Measurements from ENCODE around the gene NT5C3B. TPM values are rescaled to one million over a fixed set of nuclear protein-coding genes. Genes with fewer than 3 reads are reported as not detected.

Gene NT5C3B
- total RNA-seq, 2 experiments from 2014 or later: 0.16 to 12.1 TPM

DNA sequence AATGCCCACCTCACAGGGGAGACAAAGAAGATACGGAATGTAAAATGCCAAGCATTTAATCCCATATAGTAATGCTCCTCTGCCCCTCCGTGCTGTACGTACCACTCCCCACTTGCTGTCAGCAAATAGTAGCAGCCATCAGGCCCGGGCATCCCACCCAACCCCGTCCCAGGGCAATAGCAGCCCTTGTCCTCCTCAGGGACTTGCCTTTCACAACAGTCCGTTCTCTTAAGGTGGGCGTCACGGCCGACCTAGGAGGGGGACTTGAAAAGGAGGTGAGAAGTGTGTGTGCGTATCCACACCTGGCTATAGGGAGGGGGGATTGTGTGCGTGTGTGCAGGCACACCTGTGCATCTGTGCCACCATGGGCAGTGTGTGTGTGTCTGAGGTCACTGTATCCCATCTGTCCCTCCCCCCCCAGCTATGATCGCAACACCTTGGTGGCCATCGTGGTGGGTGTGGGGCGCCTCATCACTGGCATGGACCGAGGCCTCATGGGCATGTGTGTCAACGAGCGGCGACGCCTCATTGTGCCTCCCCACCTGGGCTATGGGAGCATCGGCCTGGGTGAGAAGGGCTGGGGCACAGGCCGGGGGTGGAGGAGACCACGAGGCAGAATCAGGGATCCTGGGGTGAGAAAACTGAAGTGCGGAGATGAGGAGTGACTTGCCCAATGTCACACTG is 19.3 kb downstream of the NT5C3B start:
- no peaks in the 10 kb centered on the region for H3K36me3 ChIP-seq (ENCODE audit: insufficient read depth, low read length)
- H3K9me3 ChIP-seq (ENCODE audit: low read length): no peaks in the 10 kb centered on the region
- DNase-seq (ENCODE audit: low spot score): no peak
- no TSS peak for BruUV-seq (replicated peaks)
- H3K79me2 ChIP-seq (ENCODE audit: insufficient read depth, low read depth, low read length): no peaks in the 10 kb centered on the region
- H4K20me1 ChIP-seq (ENCODE audit: insufficient read depth, low read length): no peaks in the 10 kb centered on the region
- ChIA-PET CTCF (ENCODE audit: unreplicated experiment) (no interaction called here), POLR2A (no interaction called here)
- H3K9me2 ChIP-seq (ENCODE audit: insufficient read depth, low read length): no peaks in the 10 kb centered on the region
- intact Hi-C loops (cut with micrococcal nuclease; ENCODE audit: unreplicated experiment): no loop called here
- no peak for TF ChIP-seq EZH2phosphoT487 (IDR thresholded peaks at IDR 0.05; ENCODE audit: borderline replicate concordance, low read depth, low read length)
- TF ChIP-seq, protein P1, sequence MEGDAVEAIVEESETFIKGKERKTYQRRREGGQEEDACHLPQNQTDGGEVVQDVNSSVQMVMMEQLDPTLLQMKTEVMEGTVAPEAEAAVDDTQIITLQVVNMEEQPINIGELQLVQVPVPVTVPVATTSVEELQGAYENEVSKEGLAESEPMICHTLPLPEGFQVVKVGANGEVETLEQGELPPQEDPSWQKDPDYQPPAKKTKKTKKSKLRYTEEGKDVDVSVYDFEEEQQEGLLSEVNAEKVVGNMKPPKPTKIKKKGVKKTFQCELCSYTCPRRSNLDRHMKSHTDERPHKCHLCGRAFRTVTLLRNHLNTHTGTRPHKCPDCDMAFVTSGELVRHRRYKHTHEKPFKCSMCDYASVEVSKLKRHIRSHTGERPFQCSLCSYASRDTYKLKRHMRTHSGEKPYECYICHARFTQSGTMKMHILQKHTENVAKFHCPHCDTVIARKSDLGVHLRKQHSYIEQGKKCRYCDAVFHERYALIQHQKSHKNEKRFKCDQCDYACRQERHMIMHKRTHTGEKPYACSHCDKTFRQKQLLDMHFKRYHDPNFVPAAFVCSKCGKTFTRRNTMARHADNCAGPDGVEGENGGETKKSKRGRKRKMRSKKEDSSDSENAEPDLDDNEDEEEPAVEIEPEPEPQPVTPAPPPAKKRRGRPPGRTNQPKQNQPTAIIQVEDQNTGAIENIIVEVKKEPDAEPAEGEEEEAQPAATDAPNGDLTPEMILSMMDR (conservative IDR thresholded peaks at IDR 0.05; ENCODE audit: low read length): no peak
- H3K4me3 ChIP-seq (ENCODE audit: low read depth, low read length, poor library complexity, severe bottlenecking): no peak overlapping the region
- H3K4me1 ChIP-seq (ENCODE audit: insufficient read depth, low read length, poor library complexity, severe bottlenecking): peaks cover 9% of the 10 kb centered on the region
- no peak overlapping the region for H3K4me2 ChIP-seq (ENCODE audit: low read length)
- H3K27ac ChIP-seq (ENCODE audit: low read depth, low read length, poor library complexity, severe bottlenecking): no peak overlapping the region
- no peak overlapping the region for H2AFZ ChIP-seq (ENCODE audit: low read length)

DNA sequence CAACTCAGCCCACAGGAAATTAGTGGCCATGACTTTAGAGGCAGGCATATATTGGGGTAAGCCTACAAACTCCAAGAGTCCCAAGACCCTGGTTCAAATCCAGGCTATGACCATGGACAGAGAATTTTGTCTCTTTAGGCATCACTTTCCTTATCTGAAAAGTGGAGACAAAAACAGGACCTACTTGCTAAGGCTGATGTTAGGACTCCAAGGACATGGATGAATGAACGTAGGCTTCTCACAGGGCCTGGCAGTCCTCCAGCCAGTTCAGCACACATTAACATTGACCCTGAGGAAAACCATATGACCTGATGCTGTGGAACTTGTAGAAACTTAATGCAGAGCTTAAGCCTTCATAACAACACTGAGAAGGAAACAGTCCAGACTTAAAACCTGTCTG is 21.8 kb downstream of the NT5C3B start:
- TF ChIP-seq, protein P1 (conservative IDR thresholded peaks at IDR 0.05; ENCODE audit: low read length): no peak
- TF ChIP-seq EZH2phosphoT487 (IDR thresholded peaks at IDR 0.05; ENCODE audit: borderline replicate concordance, low read depth, low read length): no peak
- no peak overlapping the region for H2AFZ ChIP-seq (ENCODE audit: low read length)
- no peak overlapping the region for H3K4me3 ChIP-seq (ENCODE audit: low read depth, low read length, poor library complexity, severe bottlenecking)
- POLR2A ChIA-PET: no interaction called here
- H3K4me2 ChIP-seq (ENCODE audit: low read length): no peak overlapping the region
- H3K27ac ChIP-seq (ENCODE audit: low read depth, low read length, poor library complexity, severe bottlenecking): no peak overlapping the region
- no peaks in the 10 kb centered on the region for H3K9me2 ChIP-seq (ENCODE audit: insufficient read depth, low read length)
- no peaks in the 10 kb centered on the region for H4K20me1 ChIP-seq (ENCODE audit: insufficient read depth, low read length)
- intact Hi-C loops (cut with micrococcal nuclease; ENCODE audit: unreplicated experiment): no loop called here
- no peaks in the 10 kb centered on the region for H3K79me2 ChIP-seq (ENCODE audit: insufficient read depth, low read depth, low read length)
- no peaks in the 10 kb centered on the region for H3K9me3 ChIP-seq (ENCODE audit: low read length)
- no peaks in the 10 kb centered on the region for H3K36me3 ChIP-seq (ENCODE audit: insufficient read depth, low read length)
- CTCF ChIA-PET (ENCODE audit: unreplicated experiment): no interaction called here
- no TSS peak for BruUV-seq (replicated peaks)
- no peak for DNase-seq (ENCODE audit: low spot score)
- peaks cover 9% of the 10 kb centered on the region for H3K4me1 ChIP-seq (ENCODE audit: insufficient read depth, low read length, poor library complexity, severe bottlenecking)

DNA sequence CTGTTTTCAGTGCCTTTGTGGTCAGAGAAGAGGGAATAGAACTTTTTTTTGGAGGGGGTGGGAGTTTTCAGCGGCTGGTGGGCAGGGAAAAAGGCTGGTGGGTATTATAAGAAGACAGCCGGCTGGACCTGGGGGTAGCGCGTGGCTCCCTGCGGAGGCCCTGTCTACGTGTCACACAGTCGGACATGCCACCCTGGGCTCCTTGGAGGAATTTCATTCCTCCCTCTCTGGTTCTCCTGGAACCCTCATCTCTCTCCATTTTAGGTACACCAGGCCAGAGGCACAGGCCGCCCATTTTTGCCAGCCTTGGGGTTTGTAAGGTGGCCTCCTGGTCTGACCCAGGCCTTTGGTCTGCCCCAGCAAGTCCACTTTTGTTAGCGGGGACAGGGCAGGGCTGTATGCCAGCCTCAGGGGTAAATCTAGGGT is 22.3 kb downstream of the NT5C3B start:
- ChIA-PET POLR2A (no interaction called here), CTCF (ENCODE audit: unreplicated experiment) (no interaction called here)
- BruUV-seq (replicated peaks): no TSS peak
- Histone ChIP-seq H3K9me2 (ENCODE audit: insufficient read depth, low read length) (no peaks in the 10 kb centered on the region), H3K4me3 (ENCODE audit: low read depth, low read length, poor library complexity, severe bottlenecking) (no peak overlapping the region), H3K27ac (ENCODE audit: low read depth, low read length, poor library complexity, severe bottlenecking) (no peak overlapping the region), H3K4me2 (ENCODE audit: low read length) (no peak overlapping the region), H3K79me2 (ENCODE audit: insufficient read depth, low read depth, low read length) (no peaks in the 10 kb centered on the region), H3K9me3 (ENCODE audit: low read length) (no peaks in the 10 kb centered on the region), H3K36me3 (ENCODE audit: insufficient read depth, low read length) (no peaks in the 10 kb centered on the region), H3K4me1 (ENCODE audit: insufficient read depth, low read length, poor library complexity, severe bottlenecking) (peaks cover 9% of the 10 kb centered on the region), H4K20me1 (ENCODE audit: insufficient read depth, low read length) (no peaks in the 10 kb centered on the region), H2AFZ (ENCODE audit: low read length) (no peak overlapping the region)
- TF ChIP-seq, protein P1 (conservative IDR thresholded peaks at IDR 0.05; ENCODE audit: low read length): no peak
- no peak for TF ChIP-seq EZH2phosphoT487 (IDR thresholded peaks at IDR 0.05; ENCODE audit: borderline replicate concordance, low read depth, low read length)
- intact Hi-C loops (cut with micrococcal nuclease; ENCODE audit: unreplicated experiment): no loop called here
- DNase-seq (ENCODE audit: low spot score): no peak
